ENCODE measurements around the gene CNBP.
A peak's percentile ranks its signal among the peaks of the same experiment; 100 is the strongest.
"Not testable (repeated sequence)": the region's sequence is repeated elsewhere in the genome, so short reads cannot be mapped to it uniquely, and the experiment has no call there.

Gene CNBP

DNA sequence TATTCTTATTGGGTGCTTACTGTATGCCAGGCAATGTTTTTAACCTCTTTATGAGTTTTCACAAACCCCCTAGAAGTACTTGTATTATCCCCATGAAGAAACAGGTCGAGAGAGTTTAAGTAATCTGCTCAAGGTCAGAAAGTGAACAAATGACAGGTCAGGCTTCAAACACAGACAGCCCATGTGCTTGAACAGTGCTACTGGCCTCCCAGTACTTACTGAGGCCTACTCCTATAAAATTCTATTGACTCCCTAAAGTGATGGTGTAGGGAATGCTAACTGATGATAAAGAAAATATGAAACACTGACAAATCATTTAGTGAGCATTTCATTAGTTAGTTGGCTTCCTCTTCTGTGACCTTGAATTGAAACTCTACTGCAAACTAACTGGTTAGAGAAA, 4.2 kb upstream of the CNBP start:
- Histone ChIP-seq H3K27ac (ENCODE audit: low read depth, low read length) (no peak overlapping the region), H3K9me3 (ENCODE audit: control insufficient read depth in 1 of 2, low read length in 2 of 2) (no peaks in the 10 kb centered on the region), H3K36me3 (ENCODE audit: control insufficient read depth in 1 of 2, insufficient read depth in 2 of 2, low read length in 2 of 2) (no peaks in the 10 kb centered on the region), H3K9ac (ENCODE audit: low read depth in 1 of 2, low read length in 2 of 2) (no peak overlapping the region), H3K4me3 (ENCODE audit: low read depth in 1 of 2, low read length in 2 of 2) (no peak overlapping the region), H3K4me1 (ENCODE audit: control insufficient read depth in 1 of 2, insufficient read depth in 2 of 2, low read length in 2 of 2) (peaks cover 0 to 6% of the 10 kb centered on the region in 2 donors), H3K27me3 (ENCODE audit: control insufficient read depth in 1 of 2, insufficient read depth in 2 of 2, low read length in 2 of 2) (no peaks in the 10 kb centered on the region)

DNA sequence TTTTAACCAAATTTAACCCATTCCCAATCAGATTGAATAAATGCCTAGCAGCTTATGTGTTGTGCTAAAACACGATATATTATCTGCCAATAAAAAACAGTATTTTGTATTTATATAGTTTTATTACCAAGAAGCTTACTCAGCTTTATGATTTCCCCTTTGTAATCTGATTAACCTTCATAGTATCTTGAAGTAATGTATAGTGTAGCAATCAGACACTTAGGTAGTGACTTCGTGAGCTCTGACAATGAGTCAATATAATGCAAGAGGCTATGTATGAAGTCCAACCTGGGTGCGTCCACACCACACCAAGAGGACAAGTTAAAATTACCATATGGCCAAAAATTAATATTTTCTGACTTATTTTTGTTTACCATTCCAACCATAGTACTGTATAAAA, 2.1 kb upstream of the CNBP start:
- H3K4me1 ChIP-seq (ENCODE audit: control insufficient read depth in 1 of 2, insufficient read depth in 2 of 2, low read length in 2 of 2): peaks cover 0 to 16% of the 10 kb centered on the region in 2 donors
- H3K4me3 ChIP-seq (ENCODE audit: low read depth in 1 of 2, low read length in 2 of 2): peak overlapping the region in 1 of 2 donors; percentile 9
- no peak overlapping the region for H3K27ac ChIP-seq (ENCODE audit: low read depth, low read length)
- no peaks in the 10 kb centered on the region for H3K36me3 ChIP-seq (ENCODE audit: control insufficient read depth in 1 of 2, insufficient read depth in 2 of 2, low read length in 2 of 2)
- no peaks in the 10 kb centered on the region for H3K9me3 ChIP-seq (ENCODE audit: control insufficient read depth in 1 of 2, low read length in 2 of 2)
- H3K27me3 ChIP-seq (ENCODE audit: control insufficient read depth in 1 of 2, insufficient read depth in 2 of 2, low read length in 2 of 2): no peaks in the 10 kb centered on the region
- no peak overlapping the region for H3K9ac ChIP-seq (ENCODE audit: low read depth in 1 of 2, low read length in 2 of 2)

DNA sequence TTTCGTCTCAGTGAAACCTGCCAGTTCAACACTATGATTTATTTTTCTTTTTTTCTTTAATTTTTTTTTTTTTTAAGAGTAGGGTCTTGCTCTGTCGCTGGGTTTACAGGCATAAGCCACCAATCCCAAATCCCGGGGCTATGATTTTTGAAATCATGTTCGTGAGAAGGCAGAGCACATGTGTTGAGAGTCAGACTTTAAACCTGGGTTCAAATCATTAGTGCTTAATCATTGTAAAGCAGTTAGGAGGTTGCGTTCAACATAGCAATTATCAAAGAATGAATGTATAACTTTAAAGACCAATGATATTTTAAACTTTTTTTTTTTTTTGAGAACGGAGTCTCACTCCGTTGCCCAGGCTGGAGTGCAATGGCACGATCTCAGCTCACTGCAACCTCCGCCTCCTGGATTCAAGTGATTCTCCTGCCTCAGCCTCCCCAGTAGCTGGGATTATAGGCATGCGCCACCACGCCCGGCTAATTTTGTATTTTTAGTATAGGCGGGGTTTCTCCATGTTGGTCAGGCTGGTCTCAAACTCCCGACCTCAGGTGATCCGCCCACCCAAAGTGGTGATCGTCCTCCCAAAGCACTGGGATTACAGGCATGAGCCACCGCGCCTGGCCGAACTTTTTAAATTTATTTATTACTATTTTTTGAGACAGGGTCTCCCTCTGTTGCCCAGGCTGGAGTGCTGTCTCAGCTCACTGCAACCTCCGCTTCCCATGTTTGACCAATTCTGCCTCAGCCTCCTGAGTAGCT, 1.3 kb upstream of the CNBP start:
- H3K36me3 ChIP-seq (ENCODE audit: control insufficient read depth in 1 of 2, insufficient read depth in 2 of 2, low read length in 2 of 2); H3K9me3 ChIP-seq (ENCODE audit: control insufficient read depth in 1 of 2, low read length in 2 of 2); H3K27ac ChIP-seq (ENCODE audit: low read depth, low read length); H3K27me3 ChIP-seq (ENCODE audit: control insufficient read depth in 1 of 2, insufficient read depth in 2 of 2, low read length in 2 of 2): not testable (repeated sequence)
- Histone ChIP-seq H3K4me1 (ENCODE audit: control insufficient read depth in 1 of 2, insufficient read depth in 2 of 2, low read length in 2 of 2) (peaks cover 4 to 23% of the 10 kb centered on the region in 2 donors), H3K9ac (ENCODE audit: low read depth in 1 of 2, low read length in 2 of 2) (peak overlapping the region in 1 of 2 donors; percentile 99), H3K4me3 (ENCODE audit: low read depth in 1 of 2, low read length in 2 of 2) (peak overlapping the region in 1 of 2 donors; percentile 97)

DNA sequence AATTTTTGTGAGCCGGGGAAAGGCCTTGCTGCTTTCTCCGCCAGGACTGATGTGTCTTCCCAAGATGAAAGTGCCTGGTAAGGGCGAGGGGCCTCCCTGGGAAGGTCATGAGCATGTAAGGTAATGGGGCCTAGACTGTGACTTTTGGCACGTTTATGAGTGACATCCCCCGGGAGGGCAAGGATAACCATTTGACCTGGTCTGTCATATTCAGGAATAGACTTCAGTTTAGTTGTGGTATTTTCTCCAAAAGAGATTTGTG, 631 bp upstream of the CNBP start:
- peak overlapping the region; percentile 93 to 97 for H3K4me3 ChIP-seq (ENCODE audit: low read depth in 1 of 2, low read length in 2 of 2)
- H3K36me3 ChIP-seq (ENCODE audit: control insufficient read depth in 1 of 2, insufficient read depth in 2 of 2, low read length in 2 of 2): no peaks in the 10 kb centered on the region
- peak overlapping the region; percentile 98 to 99 for H3K9ac ChIP-seq (ENCODE audit: low read depth in 1 of 2, low read length in 2 of 2)
- no peaks in the 10 kb centered on the region for H3K27me3 ChIP-seq (ENCODE audit: control insufficient read depth in 1 of 2, insufficient read depth in 2 of 2, low read length in 2 of 2)
- peak overlapping the region; percentile 89 for H3K27ac ChIP-seq (ENCODE audit: low read depth, low read length)
- peaks cover 4 to 28% of the 10 kb centered on the region in 2 donors for H3K4me1 ChIP-seq (ENCODE audit: control insufficient read depth in 1 of 2, insufficient read depth in 2 of 2, low read length in 2 of 2)
- H3K9me3 ChIP-seq (ENCODE audit: control insufficient read depth in 1 of 2, low read length in 2 of 2): no peaks in the 10 kb centered on the region

DNA sequence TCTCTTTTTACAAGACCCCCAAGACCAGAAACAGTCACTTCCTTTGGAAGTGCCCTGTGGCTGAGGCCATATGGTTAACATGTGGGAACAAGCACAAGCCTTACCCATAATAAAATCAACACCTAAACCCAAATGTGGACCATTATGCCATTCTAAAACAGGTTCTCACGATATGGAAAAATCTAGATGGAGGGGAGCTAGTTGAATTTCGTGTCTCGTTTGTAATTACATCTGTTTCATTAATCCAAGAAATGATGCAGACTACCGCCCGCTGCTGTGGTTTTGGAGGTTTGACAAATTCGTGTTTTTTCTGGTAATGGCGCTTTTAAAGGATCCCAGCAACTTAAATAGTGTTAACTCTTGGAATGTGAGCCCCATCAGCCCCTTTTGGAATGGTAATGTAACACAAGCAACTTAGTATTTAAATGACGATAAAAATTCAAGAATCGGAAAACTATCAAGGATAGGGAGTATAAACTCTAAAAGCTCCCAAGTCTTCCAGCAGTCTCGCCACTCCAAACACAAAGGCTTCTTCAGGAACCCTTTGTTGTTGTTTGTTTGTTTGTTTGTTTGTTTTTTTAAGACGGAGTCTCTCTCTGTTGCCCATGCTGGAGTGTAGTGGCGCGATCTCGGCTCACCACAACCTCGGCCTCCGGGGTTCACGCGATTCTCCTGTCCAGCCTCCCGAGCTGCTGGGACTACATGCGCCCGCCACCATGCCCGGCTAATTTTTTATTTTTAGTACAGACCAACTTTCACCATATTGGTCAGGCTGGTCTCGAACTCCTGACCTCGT, 1.1 kb downstream of the CNBP start:
- Histone ChIP-seq H3K27ac (ENCODE audit: low read depth, low read length) (peak overlapping the region; percentile 99), H3K27me3 (ENCODE audit: control insufficient read depth in 1 of 2, insufficient read depth in 2 of 2, low read length in 2 of 2) (no peaks in the 10 kb centered on the region), H3K9ac (ENCODE audit: low read depth in 1 of 2, low read length in 2 of 2) (peak overlapping the region; percentile 99), H3K4me3 (ENCODE audit: low read depth in 1 of 2, low read length in 2 of 2) (peak overlapping the region; percentile 93 to 97), H3K9me3 (ENCODE audit: control insufficient read depth in 1 of 2, low read length in 2 of 2) (no peaks in the 10 kb centered on the region), H3K4me1 (ENCODE audit: control insufficient read depth in 1 of 2, insufficient read depth in 2 of 2, low read length in 2 of 2) (peaks cover 15 to 45% of the 10 kb centered on the region in 2 donors), H3K36me3 (ENCODE audit: control insufficient read depth in 1 of 2, insufficient read depth in 2 of 2, low read length in 2 of 2) (peaks cover under 1 to 13% of the 10 kb centered on the region in 2 donors)

DNA sequence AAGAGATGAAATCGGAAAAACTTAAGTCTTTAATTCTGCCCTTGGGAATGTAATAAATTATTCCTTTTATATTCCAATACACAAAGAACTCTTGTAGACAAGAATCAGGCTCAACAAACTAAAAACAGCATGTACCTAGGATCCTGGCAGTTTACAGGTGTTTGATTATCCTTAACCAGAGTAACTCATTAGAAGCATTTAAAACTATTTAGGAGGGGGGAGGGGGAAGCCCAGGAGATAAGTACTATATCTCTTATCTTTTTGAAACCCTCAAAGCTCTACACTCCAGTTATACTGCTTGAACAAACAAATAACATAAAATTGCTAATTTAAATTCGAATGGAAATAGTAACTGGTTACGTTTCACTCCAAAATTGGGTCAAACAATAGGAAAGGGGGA, 1.9 kb downstream of the CNBP start:
- Histone ChIP-seq H3K4me3 (ENCODE audit: low read depth in 1 of 2, low read length in 2 of 2) (peak overlapping the region; percentile 93 to 97), H3K9me3 (ENCODE audit: control insufficient read depth in 1 of 2, low read length in 2 of 2) (no peaks in the 10 kb centered on the region), H3K4me1 (ENCODE audit: control insufficient read depth in 1 of 2, insufficient read depth in 2 of 2, low read length in 2 of 2) (peaks cover 22 to 51% of the 10 kb centered on the region in 2 donors), H3K27me3 (ENCODE audit: control insufficient read depth in 1 of 2, insufficient read depth in 2 of 2, low read length in 2 of 2) (no peaks in the 10 kb centered on the region), H3K9ac (ENCODE audit: low read depth in 1 of 2, low read length in 2 of 2) (peak overlapping the region; percentile 99), H3K36me3 (ENCODE audit: control insufficient read depth in 1 of 2, insufficient read depth in 2 of 2, low read length in 2 of 2) (peaks cover 6 to 18% of the 10 kb centered on the region in 2 donors), H3K27ac (ENCODE audit: low read depth, low read length) (no peak overlapping the region)

GRCh38 chr3:129180461-129180860, 3.2 kb downstream of the CNBP start:
- no peak overlapping the region for H3K27ac ChIP-seq (ENCODE audit: low read depth, low read length)

DNA sequence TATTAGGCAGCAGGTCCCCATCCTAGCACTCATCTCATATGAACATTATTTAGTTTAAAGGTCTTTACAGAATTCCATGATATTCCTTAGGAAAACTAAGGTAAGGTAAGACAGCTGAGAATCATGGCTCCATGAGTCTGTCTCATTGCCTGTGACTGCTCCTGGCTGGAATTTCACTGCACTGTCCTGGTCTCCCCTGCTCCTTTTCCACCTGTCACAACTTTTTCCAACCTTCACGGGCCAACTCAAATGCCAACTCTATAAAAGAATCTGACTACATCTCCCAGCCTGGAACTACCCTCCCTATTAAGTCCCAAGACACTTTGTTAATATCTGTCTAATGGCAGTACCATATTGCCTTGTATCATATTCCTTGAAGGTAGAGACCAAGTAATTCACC, 7.6 kb downstream of the CNBP start:
- Histone ChIP-seq H3K27ac (ENCODE audit: low read depth, low read length) (no peak overlapping the region), H3K4me1 (ENCODE audit: control insufficient read depth in 1 of 2, insufficient read depth in 2 of 2, low read length in 2 of 2) (peaks cover 41 to 48% of the 10 kb centered on the region in 2 donors), H3K9me3 (ENCODE audit: control insufficient read depth in 1 of 2, low read length in 2 of 2) (no peaks in the 10 kb centered on the region), H3K36me3 (ENCODE audit: control insufficient read depth in 1 of 2, insufficient read depth in 2 of 2, low read length in 2 of 2) (peaks cover 11 to 44% of the 10 kb centered on the region in 2 donors), H3K9ac (ENCODE audit: low read depth in 1 of 2, low read length in 2 of 2) (no peak overlapping the region), H3K4me3 (ENCODE audit: low read depth in 1 of 2, low read length in 2 of 2) (no peak overlapping the region), H3K27me3 (ENCODE audit: control insufficient read depth in 1 of 2, insufficient read depth in 2 of 2, low read length in 2 of 2) (no peaks in the 10 kb centered on the region)

More at GRCh38 chr3:129180461-129180860, 3.2 kb downstream of the CNBP start:
- Histone ChIP-seq H3K9me3 (ENCODE audit: control insufficient read depth in 1 of 2, low read length in 2 of 2) (no peaks in the 10 kb centered on the region), H3K27me3 (ENCODE audit: control insufficient read depth in 1 of 2, insufficient read depth in 2 of 2, low read length in 2 of 2) (no peaks in the 10 kb centered on the region), H3K4me3 (ENCODE audit: low read depth in 1 of 2, low read length in 2 of 2) (peak overlapping the region; percentile 16 to 38), H3K4me1 (ENCODE audit: control insufficient read depth in 1 of 2, insufficient read depth in 2 of 2, low read length in 2 of 2) (peaks cover 35 to 57% of the 10 kb centered on the region in 2 donors), H3K9ac (ENCODE audit: low read depth in 1 of 2, low read length in 2 of 2) (peak overlapping the region in 1 of 2 donors; percentile 5), H3K36me3 (ENCODE audit: control insufficient read depth in 1 of 2, insufficient read depth in 2 of 2, low read length in 2 of 2) (peaks cover 6 to 26% of the 10 kb centered on the region in 2 donors)

DNA sequence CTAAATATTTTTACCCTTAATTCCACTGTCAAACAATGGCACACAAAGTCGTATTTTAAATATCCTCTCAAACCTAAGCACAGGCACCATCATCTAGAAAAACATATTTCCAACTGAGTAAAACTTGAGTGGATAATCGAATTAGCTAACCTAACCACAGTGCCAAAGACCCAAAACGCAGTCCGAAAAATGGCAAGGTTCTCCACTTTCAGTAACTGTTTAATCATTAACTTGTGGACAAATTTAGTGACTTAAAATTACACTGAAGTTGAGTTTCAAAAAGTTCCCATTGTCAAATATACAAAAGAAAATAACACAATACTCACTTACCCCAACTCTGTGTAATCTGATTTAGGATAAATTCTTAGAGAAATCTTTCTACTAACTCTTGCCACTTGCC, 10.0 kb downstream of the CNBP start:
- Histone ChIP-seq H3K9me3 (ENCODE audit: control insufficient read depth in 1 of 2, low read length in 2 of 2) (no peaks in the 10 kb centered on the region), H3K9ac (ENCODE audit: low read depth in 1 of 2, low read length in 2 of 2) (no peak overlapping the region), H3K36me3 (ENCODE audit: control insufficient read depth in 1 of 2, insufficient read depth in 2 of 2, low read length in 2 of 2) (peaks cover 25 to 56% of the 10 kb centered on the region in 2 donors), H3K4me1 (ENCODE audit: control insufficient read depth in 1 of 2, insufficient read depth in 2 of 2, low read length in 2 of 2) (peaks cover 28 to 36% of the 10 kb centered on the region in 2 donors), H3K4me3 (ENCODE audit: low read depth in 1 of 2, low read length in 2 of 2) (no peak overlapping the region), H3K27me3 (ENCODE audit: control insufficient read depth in 1 of 2, insufficient read depth in 2 of 2, low read length in 2 of 2) (no peaks in the 10 kb centered on the region), H3K27ac (ENCODE audit: low read depth, low read length) (no peak overlapping the region)

- Histone ChIP-seq H3K9ac (ENCODE audit: low read depth in 1 of 2, low read length in 2 of 2) (no peak overlapping the region), H3K27ac (ENCODE audit: low read depth, low read length) (no peak overlapping the region), H3K27me3 (ENCODE audit: control insufficient read depth in 1 of 2, insufficient read depth in 2 of 2, low read length in 2 of 2) (no peaks in the 10 kb centered on the region), H3K4me3 (ENCODE audit: low read depth in 1 of 2, low read length in 2 of 2) (no peak overlapping the region), H3K4me1 (ENCODE audit: control insufficient read depth in 1 of 2, insufficient read depth in 2 of 2, low read length in 2 of 2) (peaks cover 23 to 31% of the 10 kb centered on the region in 2 donors), H3K9me3 (ENCODE audit: control insufficient read depth in 1 of 2, low read length in 2 of 2) (no peaks in the 10 kb centered on the region), H3K36me3 (ENCODE audit: control insufficient read depth in 1 of 2, insufficient read depth in 2 of 2, low read length in 2 of 2) (peaks cover 25 to 51% of the 10 kb centered on the region in 2 donors)
These were observed 10.5 kb downstream of the CNBP start for GRCh38 chr3:129173206-129173605.
